ENCODE results near the gene LY6G5B.

DNA sequence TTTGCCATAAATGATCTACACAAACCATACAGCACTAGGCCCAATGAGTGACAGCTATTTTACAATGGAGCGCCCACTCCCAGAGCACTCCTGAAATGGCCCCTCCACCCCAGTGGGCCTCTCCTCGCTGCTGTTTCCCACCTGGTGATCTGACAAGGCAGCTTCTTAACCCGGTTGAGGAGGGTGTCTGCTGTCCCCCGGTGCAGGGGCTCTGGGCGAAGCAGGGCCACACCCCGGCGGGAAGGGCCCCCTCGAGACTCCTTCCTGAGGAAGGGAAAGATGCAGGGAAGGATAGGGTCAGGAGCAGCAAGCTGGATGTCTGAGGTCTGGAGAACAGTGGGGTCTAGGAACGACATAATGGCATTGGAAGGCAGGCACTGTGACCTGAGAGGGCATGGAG, 23.1 kb downstream of the LY6G5B start:
- no peak for TF ChIP-seq SPI1 (IDR thresholded peaks at IDR 0.05; ENCODE audit: low read depth, low read length)
- no peak for TF ChIP-seq TAF1 (IDR thresholded peaks at IDR 0.05; ENCODE audit: low read depth, low read length)
- TF ChIP-seq POLR2AphosphoS5 (IDR thresholded peaks at IDR 0.05; ENCODE audit: low read depth, low read length), result no peak
